Measurements from ENCODE around the gene TSEN2. TPM values are rescaled to one million over a fixed set of nuclear protein-coding genes. Genes with fewer than 3 reads are reported as not detected.
A peak's percentile ranks its signal among the peaks of the same experiment; 100 is the strongest.

TSEN2 gene
- total RNA-seq, 1 experiment from 2014 or later: 35.5 TPM

DNA sequence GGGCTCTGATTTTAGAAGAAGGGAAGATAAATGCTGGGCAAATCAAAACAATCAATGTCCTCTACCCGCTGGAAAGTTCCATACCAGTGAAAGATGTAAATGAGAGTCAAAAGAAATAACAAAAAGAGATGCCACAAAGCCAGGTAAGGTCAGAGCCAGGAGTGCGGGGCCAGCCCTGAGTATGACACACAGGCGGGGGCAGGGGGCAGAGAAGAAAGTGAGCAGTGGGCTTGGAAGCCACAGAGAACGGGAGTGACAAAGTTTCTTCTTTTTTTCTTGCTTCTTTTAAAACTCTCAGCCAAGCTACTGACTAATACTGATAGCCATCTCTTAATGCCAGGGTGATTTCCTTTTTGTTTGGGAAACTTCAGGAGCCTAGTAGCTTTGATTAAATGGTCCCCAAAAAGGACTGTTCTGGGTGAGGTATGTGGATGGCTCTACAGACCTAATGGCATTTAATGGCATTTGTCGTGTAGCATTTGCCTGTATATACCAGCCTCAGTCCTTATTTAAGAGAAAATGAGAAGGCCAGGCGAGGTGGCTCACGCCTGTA, 23.1 kb upstream of the TSEN2 start:
- BruUV-seq (replicated peaks): no TSS peak
- H3K9me2 ChIP-seq (ENCODE audit: insufficient read depth): no peaks in the 10 kb centered on the region
- H4K20me1 ChIP-seq (ENCODE audit: insufficient read depth): no peaks in the 10 kb centered on the region
- no peak overlapping the region for H3K27ac ChIP-seq (ENCODE audit: low read depth, low read length)
- ChIA-PET RAD21 (ENCODE audit: low non-redundant PET in 1 of 2, low total read pairs in 2 of 2, uncharacterized antibody in 2 of 2, unreplicated experiment in 2 of 2) (no interaction called here), POLR2A (interaction anchor here (1.1 kb wide), 1 partner anchor 10 kb away, joined by 5 read pairs; no protein-coding TSS in a partner anchor), CTCF (interaction anchor here (1.4 to 1.5 kb wide), 2 partner anchors 8 to 19 kb away, joined by 4 read pairs; no protein-coding TSS in a partner anchor)
- DNase-seq (ENCODE audit: low read depth, low spot score) (no peak), ATAC-seq (no peak)
- no peak for TF ChIP-seq ZBTB33 (IDR thresholded peaks at IDR 0.05; ENCODE audit: extremely low read depth, insufficient replicate concordance, low read length)
- no peak for TF ChIP-seq EZH2 (IDR thresholded peaks at IDR 0.05)
- no peak for TF ChIP-seq SIN3A (IDR thresholded peaks at IDR 0.05; ENCODE audit: low read depth)
- no peak for TF ChIP-seq SP1 (IDR thresholded peaks at IDR 0.05; ENCODE audit: low read depth)
- TF ChIP-seq ELF1 (IDR thresholded peaks at IDR 0.05; ENCODE audit: borderline replicate concordance, low read depth): no peak
- TF ChIP-seq EGR1 (IDR thresholded peaks at IDR 0.05; ENCODE audit: low read depth): no peak
- no peak for TF ChIP-seq ATF3 (IDR thresholded peaks at IDR 0.05)
- TF ChIP-seq POLR2A (IDR thresholded peaks at IDR 0.05; ENCODE audit: borderline replicate concordance, extremely low read depth, insufficient read depth, insufficient read length): no peak
- H3K79me2 ChIP-seq (ENCODE audit: insufficient read depth, low read length): no peaks in the 10 kb centered on the region
- H3K9me3 ChIP-seq (ENCODE audit: control insufficient read depth in 1 of 2, insufficient read depth in 1 of 2, low read depth in 1 of 2, low read length in 2 of 2): no peaks in the 10 kb centered on the region
- H3K4me1 ChIP-seq (ENCODE audit: control insufficient read depth in 1 of 2, insufficient read depth in 2 of 2, low read length in 2 of 2): peaks cover 0 to 18% of the 10 kb centered on the region in 2 experiments; a peak in 1 of 4 replicates
- no peak overlapping the region for H3K9ac ChIP-seq (ENCODE audit: low read length)
- H3K4me2 ChIP-seq (ENCODE audit: low read length): 0 out of 2 replicates have a peak overlapping the region, but pooled peaks have one; percentile 9
- H3K36me3 ChIP-seq (ENCODE audit: control insufficient read depth in 1 of 2, insufficient read depth in 2 of 2, low read length in 2 of 2): no peaks in the 10 kb centered on the region
- no peak overlapping the region for H2AFZ ChIP-seq (ENCODE audit: low read depth, low read length, poor library complexity, severe bottlenecking)
- no peak overlapping the region for H3K4me3 ChIP-seq (replicated peaks in 1 of 2; ENCODE audit: low read depth in 1 of 2, low read length in 2 of 2)
- intact Hi-C loops (cut with micrococcal nuclease): no loop called here
- H3K27me3 ChIP-seq (ENCODE audit: insufficient read depth, low read length): no peaks in the 10 kb centered on the region

All from HCT116 (cell line).